BLaER1 (cell line): ENCODE data around the gene KCNN4.
"Not testable (repeated sequence)": the region's sequence is repeated elsewhere in the genome, so short reads cannot be mapped to it uniquely, and the experiment has no call there.

ENCODE experiments used
- H3K27ac ChIP-seq: shearing (Covaris generic); formaldehyde crosslinking; 2 replicates; pipeline ENCODE4 v1.8.1; 2022
- H3K27me3 ChIP-seq: shearing (Covaris generic); formaldehyde crosslinking; 2 replicates; pipeline ENCODE4 v1.8.1; 2022
- H3K36me3 ChIP-seq: shearing (Covaris generic); formaldehyde crosslinking; 2 replicates; pipeline ENCODE4 v1.8.1; 2022
- H3K4me1 ChIP-seq: shearing (Covaris generic); formaldehyde crosslinking; 2 replicates; pipeline ENCODE4 v1.8.1; 2022
- H3K4me2 ChIP-seq: shearing (Covaris generic); formaldehyde crosslinking; 2 replicates; pipeline ENCODE4 v1.8.1; 2022
- H3K4me3 ChIP-seq: shearing (Covaris generic); formaldehyde crosslinking; 2 replicates; pipeline ENCODE4 v1.8.1; 2022
- H3K9ac ChIP-seq: shearing (Covaris generic); formaldehyde crosslinking; 2 replicates; pipeline ENCODE4 v1.8.1; 2022
- H3K9me3 ChIP-seq: shearing (Covaris generic); formaldehyde crosslinking; 2 replicates; pipeline ENCODE4 v1.8.1; 2022
- H4K20me1 ChIP-seq: shearing (Covaris generic); formaldehyde crosslinking; 2 replicates; pipeline ENCODE4 v1.8.1; 2022
- Cebpa-rat ChIP-seq: shearing (Covaris generic); IDR thresholded peaks from 2 replicates; pipeline ENCODE4 v1.8.1; 2022

KCNN4 gene

DNA sequence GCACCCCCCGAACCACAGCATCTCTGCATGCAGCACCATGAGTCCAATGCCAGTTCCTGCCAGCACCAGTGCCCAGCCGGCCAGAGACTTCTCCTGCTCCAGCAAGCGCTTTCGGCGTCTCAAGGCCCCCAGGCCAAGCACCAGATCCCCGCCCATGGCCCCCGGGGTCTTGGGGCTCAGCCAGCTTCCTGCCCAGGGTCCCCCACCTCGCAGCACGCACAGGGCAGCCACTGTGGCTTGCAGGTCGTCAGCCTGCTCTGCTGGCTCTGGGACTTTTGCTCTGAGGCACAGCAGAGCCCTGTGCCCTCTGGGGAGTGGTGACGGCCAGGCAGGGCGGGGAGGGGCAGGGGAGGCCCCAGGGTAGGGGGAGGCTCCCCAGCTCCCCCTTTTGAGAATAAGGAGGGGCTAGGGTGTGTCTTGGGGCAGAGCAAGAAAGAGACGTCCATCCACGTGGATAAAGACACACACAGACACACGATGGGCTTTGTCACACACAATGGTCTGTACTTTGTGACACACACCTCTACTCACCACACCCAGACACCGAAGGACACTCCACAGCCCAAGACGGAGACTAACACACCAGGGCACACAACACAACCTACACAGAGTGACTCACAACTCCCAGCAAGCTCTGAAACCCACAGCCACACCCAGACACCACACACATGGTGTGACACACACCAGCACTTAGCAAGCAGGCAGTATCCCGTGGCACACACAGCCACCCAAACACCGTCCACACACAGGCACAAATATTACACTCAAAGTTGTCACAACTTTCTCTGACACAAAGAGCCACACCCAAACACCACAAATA, at the start of gene KCNN4:
TSS of gene KCNN4 (minus strand) at position 268 of the 820 bp plus-strand sequence. CDS start at position 156, 112 bp downstream.
- H3K4me1 ChIP-seq: peaks cover 86% of the 10 kb centered on the region

DNA sequence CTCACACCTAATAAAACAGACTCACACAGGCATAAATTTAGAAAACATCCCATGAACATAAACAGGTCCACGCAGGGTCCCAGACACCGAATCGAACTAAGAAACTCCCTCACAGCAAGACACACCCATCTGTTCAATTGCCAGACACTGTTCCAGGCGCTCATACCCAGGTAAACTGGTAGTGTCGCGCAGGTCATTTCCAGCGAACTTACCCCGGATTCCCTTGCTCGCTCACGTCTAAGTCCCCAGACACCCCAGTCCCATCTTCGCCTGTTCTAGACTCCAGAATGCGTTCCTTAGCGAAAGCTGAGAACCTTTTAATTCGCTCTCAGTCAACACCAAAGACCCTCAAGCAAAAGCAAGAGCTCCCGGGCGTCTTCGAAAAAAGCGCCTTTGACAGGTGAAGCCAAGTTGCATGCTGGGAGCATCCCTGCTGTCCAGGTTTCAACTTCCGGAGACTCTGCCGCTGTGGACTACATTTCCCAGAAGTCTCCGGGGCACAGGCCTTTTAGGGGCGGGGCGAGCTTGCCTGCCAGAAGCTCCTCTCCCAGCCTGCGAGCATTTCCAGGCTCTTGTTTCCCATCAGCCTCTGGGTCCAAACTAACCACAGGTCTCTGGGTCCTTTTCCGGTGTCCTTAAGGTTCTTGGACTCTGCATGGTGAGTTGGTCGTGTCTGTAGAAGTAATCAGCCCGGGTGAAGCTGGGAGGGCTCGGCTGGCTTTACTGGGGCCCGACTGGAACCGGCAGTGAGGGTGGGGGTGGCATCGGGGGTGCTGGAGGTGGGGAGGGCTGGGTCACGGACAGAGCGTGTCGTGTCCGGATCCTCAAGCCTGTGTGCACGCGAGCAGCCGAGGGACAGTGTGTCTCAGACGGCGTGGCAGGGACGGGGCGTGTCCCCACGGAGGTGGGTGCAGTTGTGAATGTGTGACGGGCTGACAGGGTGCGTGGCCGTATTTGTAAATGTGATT, 46.3 kb upstream of the KCNN4 start, which contains the start of gene ZNF283:
TSS of gene ZNF283 (plus strand) at position 535 of the 968 bp plus-strand sequence. CDS start 6,184 bp downstream, outside the sequence.
- Histone ChIP-seq H3K4me1 (peaks cover 8% of the 10 kb centered on the region), H3K27me3 (no peaks in the 10 kb centered on the region), H3K9me3 (peaks cover 19% of the 10 kb centered on the region; the same call in 1 of the 2 replicates), H3K27ac (no peak within 1 kb of the TSS), H3K36me3 (peaks cover 30% of the 10 kb centered on the region), H4K20me1 (no peaks in the 10 kb centered on the region), H3K4me2 (peak within 1 kb of the TSS; percentile 89), H3K4me3 (peak within 1 kb of the TSS; percentile 73), H3K9ac (peak within 1 kb of the TSS; percentile 67)
- no peak for TF ChIP-seq Cebpa-rat

More for the DNA sequence above, at the start of gene KCNN4:
- no peaks in the 10 kb centered on the region for H3K27me3 ChIP-seq
- H4K20me1 ChIP-seq: no peaks in the 10 kb centered on the region
- H3K9me3 ChIP-seq: no peaks in the 10 kb centered on the region
- peak within 1 kb of the TSS; percentile 79 for H3K9ac ChIP-seq
- TF ChIP-seq Cebpa-rat: no peak
- H3K27ac ChIP-seq: peak within 1 kb of the TSS; percentile 84
- peak within 1 kb of the TSS; percentile 70 for H3K4me3 ChIP-seq
- peak within 1 kb of the TSS; percentile 99 for H3K4me2 ChIP-seq
- H3K36me3 ChIP-seq: no peaks in the 10 kb centered on the region; the same call in 1 of the 2 replicates

DNA sequence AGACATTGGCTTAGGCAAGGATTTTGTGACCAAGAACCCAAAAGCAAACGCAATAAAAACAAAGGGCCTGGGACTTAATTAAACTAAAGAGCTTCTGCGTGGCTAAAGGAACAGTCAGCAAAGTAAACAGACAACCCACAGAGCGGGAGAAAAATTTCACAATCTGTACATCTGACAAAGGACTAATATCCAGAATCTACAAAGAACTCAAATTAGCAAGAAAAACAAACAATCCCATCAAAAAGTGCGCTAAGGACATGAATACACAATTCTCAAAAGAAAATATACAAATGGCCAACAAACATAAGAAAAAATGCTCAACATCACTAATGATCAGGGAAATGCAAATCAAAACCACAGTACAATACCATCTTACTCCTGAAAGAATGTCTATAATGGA, 43.8 kb upstream of the KCNN4 start:
- not testable (repeated sequence) for H3K27ac ChIP-seq, H3K9ac ChIP-seq, H3K4me2 ChIP-seq, H3K4me1 ChIP-seq, H4K20me1 ChIP-seq, H3K27me3 ChIP-seq, H3K4me3 ChIP-seq
- H3K9me3 ChIP-seq: peaks cover 12% of the 10 kb centered on the region
- peaks cover 10% of the 10 kb centered on the region; the same call in 1 of the 2 replicates for H3K36me3 ChIP-seq

DNA sequence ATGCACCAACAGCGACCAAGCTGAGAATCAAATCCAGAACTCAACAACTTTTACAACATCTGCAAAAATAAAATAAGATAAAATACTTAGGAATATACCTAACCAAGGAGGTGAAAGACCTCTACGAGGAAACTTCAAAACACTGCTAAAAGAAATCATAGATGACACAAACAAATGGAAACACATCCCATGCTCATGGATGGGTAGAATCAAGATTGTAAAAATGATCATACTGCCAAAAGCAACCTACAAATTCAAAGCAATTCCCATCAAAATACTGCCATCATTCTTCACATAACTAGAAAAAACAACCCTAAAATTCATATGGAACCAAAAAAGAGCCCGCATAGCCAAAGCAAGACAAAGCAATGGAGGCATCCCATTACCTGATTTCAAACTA, 43.1 kb upstream of the KCNN4 start:
- peaks cover 11% of the 10 kb centered on the region for H3K9me3 ChIP-seq
- not testable (repeated sequence) for H3K4me1 ChIP-seq, H3K4me2 ChIP-seq, H3K27ac ChIP-seq, H3K27me3 ChIP-seq, H3K4me3 ChIP-seq, H4K20me1 ChIP-seq, H3K36me3 ChIP-seq, H3K9ac ChIP-seq

DNA sequence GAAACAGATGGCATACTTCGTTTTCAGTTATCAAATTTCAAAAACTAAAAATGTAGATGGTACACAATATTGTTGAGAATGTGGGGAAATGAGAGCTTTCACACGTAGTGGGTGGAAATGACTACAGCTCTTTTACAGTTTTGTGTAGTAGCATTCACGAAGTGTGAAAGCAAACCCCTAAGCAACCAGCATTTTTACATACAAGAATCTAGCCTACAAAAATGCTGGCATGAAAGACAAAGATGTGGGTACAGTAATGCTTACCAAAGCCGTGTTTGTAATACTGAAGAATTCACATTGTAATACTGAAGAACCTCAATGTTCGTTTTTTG, 40.1 kb upstream of the KCNN4 start:
- no peak overlapping the region for H3K4me2 ChIP-seq
- TF ChIP-seq Cebpa-rat: no peak
- no peaks in the 10 kb centered on the region for H3K4me1 ChIP-seq
- no peak overlapping the region for H3K4me3 ChIP-seq
- H3K27me3 ChIP-seq: no peaks in the 10 kb centered on the region
- no peak overlapping the region for H3K27ac ChIP-seq
- H4K20me1 ChIP-seq: no peaks in the 10 kb centered on the region
- no peak overlapping the region for H3K9ac ChIP-seq
- peaks cover 7% of the 10 kb centered on the region for H3K9me3 ChIP-seq
- no peaks in the 10 kb centered on the region for H3K36me3 ChIP-seq

DNA sequence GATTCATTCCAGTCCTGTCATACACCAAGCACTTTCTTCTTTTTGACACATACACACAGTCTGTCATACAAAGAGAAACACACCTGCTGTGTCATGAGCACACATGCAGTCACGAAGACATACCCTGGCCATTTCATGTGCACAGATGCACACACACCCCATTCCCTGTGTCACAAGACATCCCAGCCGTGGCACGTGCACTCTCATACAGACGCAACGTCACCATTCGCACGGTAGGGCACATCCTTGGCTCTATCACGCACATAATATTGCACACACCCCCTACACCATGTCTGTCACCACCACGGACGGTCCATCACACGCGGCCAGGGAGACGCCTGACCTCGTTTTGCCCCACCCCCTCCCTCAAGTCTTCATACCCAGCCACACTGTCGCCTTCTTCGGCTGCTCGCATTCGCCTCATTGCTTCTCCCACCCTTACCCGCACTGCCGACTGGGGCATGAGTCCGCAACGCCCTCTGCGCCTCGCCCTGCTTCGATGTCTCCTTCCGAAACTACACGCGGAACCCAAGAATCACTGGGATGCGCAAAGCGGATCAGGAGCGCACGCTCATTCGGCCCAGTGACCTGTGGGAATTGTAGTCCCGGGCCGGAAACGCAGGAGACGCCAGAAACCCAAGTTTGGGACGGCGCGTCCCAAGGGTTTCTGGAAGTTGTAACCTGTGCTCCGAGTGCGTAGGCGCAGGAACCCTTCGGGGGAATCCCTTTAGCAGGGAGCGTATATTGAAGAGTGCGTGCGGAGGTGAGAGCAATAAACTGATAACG, 39.5 kb upstream of the KCNN4 start:
- H3K9ac ChIP-seq: no peak overlapping the region
- peaks cover 7% of the 10 kb centered on the region for H3K9me3 ChIP-seq
- H3K36me3 ChIP-seq: no peaks in the 10 kb centered on the region
- TF ChIP-seq Cebpa-rat: no peak
- H3K4me1 ChIP-seq: no peaks in the 10 kb centered on the region
- H3K27me3 ChIP-seq: no peaks in the 10 kb centered on the region
- H3K27ac ChIP-seq: no peak overlapping the region
- H4K20me1 ChIP-seq: no peaks in the 10 kb centered on the region
- no peak overlapping the region for H3K4me2 ChIP-seq
- H3K4me3 ChIP-seq: no peak overlapping the region

DNA sequence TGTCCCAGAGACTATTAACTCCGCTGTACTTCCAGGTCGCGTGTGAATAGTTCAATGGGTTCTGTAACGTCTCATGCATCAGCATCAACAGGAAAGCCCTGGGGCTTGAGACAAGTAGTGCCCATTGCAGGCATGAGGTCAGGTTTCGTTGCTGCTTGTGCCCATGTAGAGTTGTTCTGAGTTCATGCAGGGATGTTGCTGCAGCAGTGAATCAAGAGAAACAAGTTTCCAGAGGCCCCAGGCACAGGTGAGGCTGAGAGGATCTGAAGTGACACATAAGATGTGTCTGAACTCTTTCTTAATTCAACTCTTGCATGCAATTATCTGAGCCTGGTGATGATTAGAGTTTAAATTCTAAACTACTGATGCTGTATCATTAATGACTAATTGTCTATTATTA, 37.7 kb upstream of the KCNN4 start:
- Histone ChIP-seq H3K27me3 (no peaks in the 10 kb centered on the region), H3K9me3 (peaks cover 7% of the 10 kb centered on the region), H3K4me2 (no peak overlapping the region), H4K20me1 (no peaks in the 10 kb centered on the region), H3K9ac (no peak overlapping the region), H3K4me3 (no peak overlapping the region), H3K27ac (no peak overlapping the region), H3K4me1 (no peaks in the 10 kb centered on the region), H3K36me3 (no peaks in the 10 kb centered on the region)
- no peak for TF ChIP-seq Cebpa-rat

DNA sequence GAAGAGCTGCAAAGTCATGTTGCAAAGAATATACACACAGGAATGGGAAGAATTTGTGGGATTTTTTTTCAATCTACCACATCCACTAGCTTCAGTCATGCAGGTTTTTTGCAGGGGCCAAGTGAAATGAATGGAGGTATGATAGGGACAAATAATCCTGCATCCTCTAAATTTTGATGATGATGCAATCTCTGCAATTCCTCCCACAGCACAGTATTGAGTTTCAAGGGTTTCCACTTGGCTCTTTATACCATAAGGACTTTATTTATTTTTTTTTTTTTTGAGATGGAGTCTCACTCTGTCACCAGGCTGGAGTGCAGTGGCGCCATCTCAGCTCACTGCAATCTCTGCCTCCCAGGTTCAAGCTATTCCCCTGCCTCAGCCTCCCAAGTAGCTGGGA, 36.7 kb upstream of the KCNN4 start:
- not testable (repeated sequence) for H3K9ac ChIP-seq, H3K36me3 ChIP-seq, H3K4me3 ChIP-seq, H3K4me2 ChIP-seq, H3K27ac ChIP-seq, H3K27me3 ChIP-seq, H4K20me1 ChIP-seq, H3K4me1 ChIP-seq, H3K9me3 ChIP-seq

DNA sequence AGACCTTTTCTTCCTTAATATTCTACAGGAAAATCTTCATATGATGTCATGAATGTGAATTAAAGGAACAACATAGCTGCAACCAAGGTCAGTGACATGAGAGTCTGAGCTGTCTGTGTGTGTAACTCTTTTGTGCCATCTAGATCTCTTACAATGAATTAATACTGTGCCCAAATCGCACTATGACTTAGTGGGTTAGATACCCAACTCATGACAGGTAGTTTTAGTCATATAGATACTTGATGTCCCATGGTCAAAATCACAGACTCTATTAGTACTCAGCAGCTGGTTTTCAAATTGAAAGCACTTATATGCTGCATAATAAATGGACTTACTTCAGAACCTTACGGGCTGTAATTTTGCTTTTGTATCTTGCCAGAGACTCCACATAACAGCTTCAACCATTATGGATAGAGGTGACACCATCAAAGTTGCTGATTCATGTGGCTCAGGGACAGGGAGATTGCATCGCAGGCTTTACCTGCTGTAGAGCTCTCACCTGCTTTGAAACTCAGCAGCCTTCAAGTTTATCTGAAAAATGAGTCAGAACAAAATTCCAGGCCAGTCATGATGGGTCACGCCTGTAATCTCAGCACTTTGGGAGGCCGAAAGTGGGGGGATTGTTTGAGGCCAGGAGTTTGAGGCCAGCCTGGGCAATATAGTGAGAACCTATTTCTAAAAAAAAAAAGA, 34.0 kb upstream of the KCNN4 start:
- Histone ChIP-seq H4K20me1 (no peaks in the 10 kb centered on the region), H3K9ac (no peak overlapping the region), H3K4me3 (no peak overlapping the region), H3K27ac (no peak overlapping the region), H3K9me3 (no peaks in the 10 kb centered on the region), H3K27me3 (no peaks in the 10 kb centered on the region), H3K4me1 (no peaks in the 10 kb centered on the region), H3K36me3 (no peaks in the 10 kb centered on the region), H3K4me2 (no peak overlapping the region)
- no peak for TF ChIP-seq Cebpa-rat
